RKO (cell line): ENCODE results near the gene CMAS.
A peak's percentile ranks its signal among the peaks of the same experiment; 100 is the strongest.
"Not testable (repeated sequence)": the region's sequence is repeated elsewhere in the genome, so short reads cannot be mapped to it uniquely, and the experiment has no call there.

Experiments
- DNase-seq: peaks from one replicate; pipeline ENCODE4 v3.0.0-alpha.2; 2016; ENCODE audit warnings: low spot score

The CMAS gene

DNA sequence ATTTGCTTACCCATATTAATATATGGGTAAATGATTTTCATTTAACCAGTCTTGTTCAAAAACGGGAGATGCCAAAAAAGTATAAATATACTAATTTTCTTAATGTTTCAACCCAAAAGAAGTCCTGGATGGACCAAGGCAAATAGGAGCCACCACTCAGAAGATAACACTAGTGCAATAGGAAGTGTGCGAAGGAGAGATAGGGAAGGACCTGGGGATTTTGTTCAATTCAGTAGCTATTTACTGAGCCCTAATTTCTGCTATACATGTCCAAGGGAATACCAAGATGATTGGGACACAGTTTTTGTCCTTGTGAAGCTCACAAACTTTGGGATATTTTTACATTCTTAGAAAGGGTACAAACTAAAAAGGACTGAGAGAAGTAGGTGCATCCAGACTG is 1.5 kb downstream of the CMAS start:
- DNase-seq: no peak

DNA sequence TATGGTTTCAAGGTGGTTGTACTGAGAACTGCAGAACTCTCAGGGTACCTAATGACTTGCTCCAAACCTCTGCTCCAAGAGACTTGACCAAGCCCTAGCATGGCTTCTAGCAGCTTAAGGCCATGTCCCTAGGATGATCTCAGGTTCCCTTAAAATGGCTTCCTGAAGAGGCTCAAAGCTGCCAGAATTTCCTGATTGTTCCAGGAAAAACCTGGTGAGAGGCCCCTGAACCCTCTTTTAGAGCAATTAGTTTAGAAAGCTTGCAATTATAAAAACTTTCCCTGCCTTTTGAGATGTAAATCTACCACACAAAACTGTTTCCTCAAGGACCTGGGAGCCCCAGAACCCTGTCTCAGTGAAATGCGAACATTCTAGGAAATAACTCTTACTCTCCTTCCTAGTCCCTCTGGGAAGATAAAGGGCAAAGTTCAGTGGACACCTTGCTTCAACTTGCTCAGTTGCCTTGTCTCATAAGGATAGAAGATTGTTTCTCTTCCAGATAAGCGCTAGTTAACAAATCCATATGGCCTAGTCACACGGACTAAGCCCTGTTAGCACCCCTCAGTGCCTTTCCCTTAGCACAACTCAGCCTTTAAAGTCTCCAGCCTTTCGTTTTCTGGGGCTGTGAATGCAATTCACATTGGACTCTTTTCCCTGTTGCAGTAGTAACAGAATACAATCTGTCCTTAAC is 2.5 kb downstream of the CMAS start:
- DNase-seq: no peak

DNA sequence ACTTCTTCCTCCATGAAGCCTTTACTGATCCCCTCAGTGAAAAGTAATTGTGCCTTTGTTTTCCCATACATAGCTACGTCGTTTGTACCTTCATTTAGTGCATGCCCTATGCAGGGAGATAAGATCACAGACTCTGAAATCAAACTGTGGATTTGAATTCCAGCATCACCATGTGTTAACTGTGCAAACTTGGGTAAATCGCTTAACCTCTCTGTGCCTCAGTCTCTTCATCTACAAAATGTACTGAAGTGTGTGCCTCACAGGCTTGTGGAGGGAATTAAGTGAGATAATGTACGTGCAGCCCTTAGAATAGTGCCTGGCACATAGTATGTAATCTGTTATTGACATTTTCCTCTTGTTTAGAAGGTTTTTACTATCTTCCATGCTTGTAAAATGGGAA is 4.1 kb downstream of the CMAS start:
- DNase-seq: no peak

DNA sequence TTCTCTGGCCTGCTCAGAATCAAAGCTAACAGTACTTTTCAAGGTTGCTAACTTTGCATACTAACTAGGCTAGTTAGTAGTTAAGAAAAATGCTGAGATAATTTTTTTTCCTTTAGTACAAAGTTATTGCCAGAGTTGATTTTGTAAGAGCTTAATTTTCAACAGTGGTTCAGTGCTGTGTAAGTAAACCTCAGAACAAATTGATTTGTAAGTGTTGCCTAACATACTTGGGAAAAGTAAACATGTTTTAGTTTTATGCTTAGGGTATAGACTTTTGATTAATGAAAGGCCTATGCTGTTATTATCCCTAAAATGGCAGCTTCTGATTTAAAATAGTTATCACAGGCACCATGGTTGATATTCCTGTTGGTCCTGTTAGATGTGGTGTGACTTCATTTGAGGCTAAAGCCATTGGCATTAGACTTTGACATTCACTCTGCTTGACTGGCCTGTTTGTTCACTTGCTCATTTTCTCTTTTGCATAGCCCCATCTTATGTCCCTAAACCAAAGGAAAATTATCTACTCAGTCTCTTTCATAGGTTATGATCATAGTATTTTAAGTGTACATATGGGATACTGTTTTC is 5.2 kb downstream of the CMAS start:
- no peak for DNase-seq

DNA sequence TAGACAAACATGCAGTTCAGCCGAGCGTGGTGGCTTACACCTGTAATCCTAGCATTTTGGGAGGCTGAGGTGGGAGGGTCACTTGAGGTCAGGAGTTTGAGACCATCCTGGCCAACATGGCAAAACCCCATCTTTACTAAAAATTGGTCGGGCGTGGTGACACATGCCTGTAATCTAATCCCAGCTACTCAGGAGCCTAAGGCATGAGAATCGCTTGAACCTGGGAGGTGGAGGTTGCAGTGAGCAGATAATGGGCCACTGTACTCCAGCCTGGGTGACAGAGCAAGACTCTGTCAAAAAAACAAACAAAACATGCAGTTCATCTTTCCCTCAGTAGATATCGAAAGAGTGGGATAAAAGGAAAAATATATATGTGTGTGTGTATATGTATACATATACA is 7.0 kb downstream of the CMAS start:
- not testable (repeated sequence) for DNase-seq

DNA sequence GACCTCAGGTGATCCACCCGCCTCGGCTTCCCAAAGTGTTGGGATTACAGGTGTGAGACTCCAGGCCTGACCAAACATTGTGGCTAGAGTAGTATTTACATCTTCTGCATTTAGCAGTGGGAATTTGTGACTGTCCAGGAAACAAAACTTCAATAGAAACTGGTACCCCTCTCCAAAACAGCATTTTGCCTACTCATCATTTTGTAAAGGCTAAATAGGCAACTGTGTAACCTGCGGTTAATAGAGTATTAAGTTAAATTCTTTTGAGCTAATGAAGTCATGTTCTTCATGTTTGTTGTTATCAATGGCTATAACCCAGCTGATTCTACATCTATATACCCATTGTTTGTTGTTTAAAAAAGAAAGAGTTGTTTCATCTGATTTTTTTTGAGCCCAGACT is 8.1 kb downstream of the CMAS start:
- DNase-seq: no peak

DNA sequence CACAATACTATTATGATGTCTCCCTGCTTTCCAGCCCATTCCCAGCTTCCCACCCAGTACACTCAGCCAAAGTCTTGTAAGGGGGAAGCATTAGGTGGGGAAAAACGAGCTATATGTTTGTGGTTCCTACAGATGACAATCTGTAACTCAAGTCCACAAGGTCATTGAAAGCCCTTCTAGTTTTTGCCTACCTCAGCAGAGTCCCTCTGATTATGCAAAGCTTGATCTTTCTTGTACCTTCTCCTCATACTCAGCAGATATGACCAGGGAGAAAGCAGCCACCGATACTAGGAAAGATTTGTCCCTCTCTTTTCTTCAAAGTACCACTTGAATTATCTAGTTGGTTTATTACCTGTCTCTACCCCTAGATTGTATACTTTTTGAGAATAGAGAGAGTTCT is 10.6 kb downstream of the CMAS start:
- no peak for DNase-seq

DNA sequence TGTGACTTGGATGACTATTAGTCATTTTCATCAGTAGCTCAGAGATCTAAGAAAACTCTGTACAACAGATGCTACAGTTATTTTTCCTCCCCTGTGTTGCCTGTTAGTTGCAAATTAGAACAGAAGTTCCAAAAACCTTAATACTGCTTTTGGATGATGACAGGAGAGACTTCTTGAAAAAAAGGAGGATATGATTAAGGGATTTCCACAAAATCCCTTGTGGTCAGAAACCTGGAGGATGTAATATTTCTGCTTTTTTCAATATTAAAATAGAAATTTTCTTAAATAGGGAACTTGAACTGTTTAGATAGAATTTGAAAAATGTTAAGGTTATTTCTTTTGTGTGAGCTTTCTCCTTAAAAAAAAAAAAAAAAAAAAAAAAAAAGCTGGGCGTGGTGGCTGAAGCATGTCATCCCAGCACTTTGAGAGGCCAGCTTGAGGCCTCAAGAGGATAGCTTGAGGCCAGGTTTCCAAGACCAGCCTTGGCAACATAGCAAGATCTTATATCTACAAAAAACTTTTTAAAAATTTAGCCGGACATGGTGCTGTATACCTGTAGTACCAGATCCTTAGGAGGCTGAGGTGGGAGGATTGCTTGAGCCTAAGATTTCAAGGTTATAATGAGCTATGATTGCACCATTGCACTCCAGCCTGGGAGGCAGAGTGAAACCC is 14.1 kb downstream of the CMAS start:
- DNase-seq: no peak

DNA sequence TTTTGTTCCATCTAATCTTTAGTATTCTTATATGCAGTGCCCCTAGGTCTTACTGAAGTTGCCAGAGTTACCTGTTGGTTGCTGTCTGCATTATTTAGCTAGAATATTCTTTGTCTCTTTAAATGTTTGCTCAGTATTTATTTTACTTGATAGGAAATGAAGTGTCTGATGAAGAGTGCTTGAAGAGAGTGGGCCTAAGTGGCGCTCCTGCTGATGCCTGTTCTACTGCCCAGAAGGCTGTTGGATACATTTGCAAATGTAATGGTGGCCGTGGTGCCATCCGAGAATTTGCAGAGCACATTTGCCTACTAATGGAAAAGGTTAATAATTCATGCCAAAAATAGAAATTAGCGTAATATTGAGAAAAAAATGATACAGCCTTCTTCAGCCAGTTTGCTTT is 18.9 kb downstream of the CMAS start:
- DNase-seq: no peak

DNA sequence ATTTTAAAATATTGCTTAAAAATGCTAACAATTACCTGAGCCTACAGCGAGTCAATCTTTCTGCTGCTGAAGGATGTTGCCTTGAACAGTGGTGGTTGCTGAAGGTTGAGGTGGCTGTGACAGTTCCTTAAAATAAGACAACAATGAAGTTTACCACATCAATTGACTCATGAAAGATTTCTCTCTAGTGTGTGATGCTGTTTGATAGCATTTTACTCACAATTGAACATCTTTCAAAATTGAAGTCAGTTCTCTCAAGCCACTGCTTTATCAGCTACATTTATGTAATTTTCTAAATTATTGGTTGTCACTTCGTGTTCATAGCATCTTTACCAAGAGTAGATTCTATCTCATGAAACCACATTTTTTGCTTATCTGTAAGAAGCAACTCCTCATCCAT is 20.3 kb downstream of the CMAS start:
- no peak for DNase-seq

DNA sequence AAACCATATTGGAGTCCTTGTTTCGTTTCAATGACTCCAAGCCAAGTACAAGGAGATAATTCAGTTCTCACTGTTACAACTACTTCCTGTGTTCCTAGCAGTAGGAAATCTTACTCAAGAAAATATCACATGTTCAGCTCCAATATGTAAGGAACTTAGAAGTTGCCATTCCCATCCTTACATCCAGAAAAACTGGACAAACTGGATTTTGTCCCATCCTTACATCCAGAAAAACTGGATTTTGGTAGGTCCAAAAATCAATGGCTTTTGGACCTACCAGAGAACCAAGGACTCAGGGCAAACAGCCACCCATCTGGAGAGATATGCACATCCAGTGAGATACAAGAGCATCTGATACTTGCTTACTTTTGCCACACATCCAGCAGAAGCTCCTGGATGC is 23.8 kb downstream of the CMAS start:
- no peak for DNase-seq

DNA sequence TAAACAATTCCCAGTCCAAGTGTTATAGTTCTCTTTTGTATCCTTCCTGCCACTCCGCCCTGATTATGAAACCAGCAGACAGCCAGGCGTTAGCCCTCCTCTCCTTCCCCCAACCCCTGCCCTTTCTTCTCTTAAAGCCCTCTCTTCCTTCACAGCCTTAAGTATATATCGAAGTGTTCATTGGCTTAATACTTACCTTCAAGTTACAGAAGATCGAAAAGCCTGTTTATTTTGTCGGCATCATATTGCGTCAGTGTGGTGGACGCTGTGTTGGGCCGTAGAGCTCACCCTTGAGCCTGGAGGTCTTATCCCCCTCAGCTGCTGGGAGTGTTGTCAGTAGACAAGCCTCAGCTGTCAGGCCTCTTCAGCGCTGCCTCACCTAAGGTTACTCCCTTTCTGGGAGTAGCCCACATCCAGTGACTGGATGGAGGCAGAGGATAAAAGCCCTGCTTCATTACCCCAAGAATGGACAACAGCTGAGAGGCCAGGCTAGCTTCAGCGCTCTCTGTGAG is 36.2 kb downstream of the CMAS start:
- DNase-seq: no peak

DNA sequence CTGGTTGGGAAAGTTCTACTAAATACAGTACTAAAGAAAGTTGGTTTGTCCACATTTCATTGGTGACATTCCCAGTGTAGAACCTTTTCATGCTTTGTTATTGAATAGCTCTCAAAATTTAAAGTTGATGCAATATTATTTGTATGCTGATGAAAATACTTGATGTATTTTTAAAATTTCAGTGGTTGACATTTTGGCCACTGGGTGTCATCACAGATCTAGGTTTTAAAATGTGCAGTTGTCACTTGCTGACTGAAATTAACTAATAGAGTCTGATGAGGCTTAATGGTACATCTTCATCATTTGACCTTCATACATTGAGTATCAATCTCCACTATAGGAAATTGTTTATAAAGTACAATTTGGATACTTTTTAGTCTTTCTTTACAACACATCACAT is 37.1 kb downstream of the CMAS start:
- DNase-seq: peak; percentile 36

DNA sequence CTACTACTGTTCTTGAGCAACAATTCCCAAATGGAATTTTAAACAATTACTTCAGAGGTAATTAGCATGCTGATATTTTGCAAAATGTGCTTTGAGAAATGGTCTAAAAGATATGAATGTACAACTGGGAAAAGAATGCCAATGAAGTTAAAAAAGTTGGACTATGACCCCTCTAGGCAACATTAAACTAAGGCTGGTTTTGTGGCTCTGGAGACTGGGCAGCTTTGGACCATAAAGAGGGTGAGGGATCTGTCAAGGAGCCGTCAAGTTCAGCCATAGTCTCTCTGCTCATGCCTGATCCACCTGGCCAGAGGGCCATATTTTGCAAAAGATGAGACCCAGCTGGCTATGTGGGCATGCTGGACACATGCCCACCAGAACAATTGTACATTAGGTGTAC is 38.8 kb downstream of the CMAS start:
- no peak for DNase-seq

DNA sequence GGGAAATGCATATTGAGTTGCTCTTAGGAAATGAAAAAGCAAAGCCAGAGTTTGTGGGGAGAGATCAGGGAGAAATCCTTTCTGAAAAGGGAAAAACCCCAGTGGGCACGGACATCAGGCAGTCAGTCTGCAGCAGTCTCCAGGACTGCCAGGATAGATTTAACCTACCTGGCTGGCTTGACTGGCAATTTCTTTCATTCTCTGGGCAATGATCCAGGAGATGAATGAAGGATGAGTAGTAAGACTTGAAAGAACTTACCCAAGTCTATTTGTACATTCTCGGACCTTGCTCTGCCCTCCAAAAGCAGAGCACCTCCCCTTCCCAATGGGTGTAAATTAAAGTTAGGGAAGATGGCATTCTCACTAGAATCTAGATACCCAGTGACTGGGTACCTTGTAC is 42.9 kb downstream of the CMAS start:
- DNase-seq: no peak

DNA sequence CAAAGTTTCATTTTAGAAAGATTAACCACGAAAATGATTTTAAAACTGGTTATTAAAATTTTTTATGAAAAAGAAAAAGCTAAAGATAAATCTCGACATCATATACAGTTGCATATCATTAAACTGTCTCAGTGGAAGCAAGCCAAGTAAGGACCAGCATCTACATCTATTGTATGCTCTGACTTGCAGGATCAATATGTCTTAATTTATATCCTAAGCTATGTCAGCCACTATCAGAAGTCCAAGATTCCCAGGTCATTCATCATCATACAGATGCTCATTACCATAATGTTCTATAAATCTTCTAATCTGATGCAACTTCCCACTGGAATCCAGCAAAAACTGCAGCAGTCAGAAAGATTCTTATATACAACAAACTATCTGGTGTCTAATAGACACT is 43.5 kb downstream of the CMAS start:
- DNase-seq: no peak

DNA sequence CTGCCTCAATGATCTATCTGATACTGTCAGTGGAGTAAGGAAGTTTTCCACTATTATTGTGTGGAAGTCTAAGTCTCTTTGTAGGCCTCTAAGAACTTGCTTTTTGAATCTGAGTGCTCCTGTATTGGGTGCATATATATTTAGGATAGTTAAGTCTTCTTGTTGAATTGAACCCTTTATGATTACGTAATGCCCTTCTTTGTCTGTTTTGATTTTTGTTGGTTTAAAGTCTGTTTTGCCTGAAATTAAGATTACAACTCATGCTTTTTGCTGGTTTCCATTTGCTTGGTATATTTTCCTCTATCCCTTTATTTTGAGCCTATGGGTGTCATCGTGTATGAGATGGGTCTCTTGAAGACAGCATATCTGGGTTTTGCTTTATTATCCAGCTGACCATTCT is 53.0 kb downstream of the CMAS start:
- not testable (repeated sequence) for DNase-seq

DNA sequence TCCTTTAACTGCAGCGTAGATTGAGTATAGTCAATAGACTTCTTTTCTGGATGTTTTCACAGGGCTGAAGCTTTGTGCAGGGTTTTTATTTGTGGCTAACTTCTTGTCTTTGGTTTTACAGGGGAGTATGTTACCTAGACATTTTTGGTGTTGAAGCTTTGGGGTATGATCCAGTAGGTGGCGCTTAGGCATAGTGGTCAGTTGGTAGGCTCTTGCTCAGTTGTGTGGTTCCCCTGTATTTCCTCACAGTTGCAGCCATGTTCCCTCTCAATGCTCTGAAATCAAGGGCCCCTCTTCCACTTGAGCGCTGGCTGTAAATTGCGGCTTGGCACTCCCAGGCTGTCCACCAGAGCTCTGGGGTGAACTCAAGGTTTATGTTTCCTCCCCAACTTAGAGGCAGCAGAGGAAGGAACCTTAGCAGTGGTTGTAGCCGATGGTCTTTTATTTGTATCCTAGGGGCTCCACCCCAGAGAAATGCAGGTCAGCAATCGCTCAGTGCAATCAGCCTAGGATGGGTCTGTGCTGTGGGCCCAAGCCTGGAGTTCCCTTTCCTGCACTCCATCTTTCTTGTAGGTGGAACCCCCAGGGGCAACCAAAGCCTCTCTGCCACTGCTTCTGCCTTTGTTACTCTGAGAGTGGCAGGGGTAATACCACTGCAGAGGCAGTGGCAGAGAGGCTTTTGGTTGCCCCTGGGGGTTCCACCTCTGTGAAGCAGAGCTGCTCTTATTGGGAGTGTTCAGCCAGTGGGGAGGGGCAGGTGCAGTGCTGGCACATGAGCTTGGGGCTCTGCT is 55.1 kb downstream of the CMAS start:
- peak; percentile 14 for DNase-seq

DNA sequence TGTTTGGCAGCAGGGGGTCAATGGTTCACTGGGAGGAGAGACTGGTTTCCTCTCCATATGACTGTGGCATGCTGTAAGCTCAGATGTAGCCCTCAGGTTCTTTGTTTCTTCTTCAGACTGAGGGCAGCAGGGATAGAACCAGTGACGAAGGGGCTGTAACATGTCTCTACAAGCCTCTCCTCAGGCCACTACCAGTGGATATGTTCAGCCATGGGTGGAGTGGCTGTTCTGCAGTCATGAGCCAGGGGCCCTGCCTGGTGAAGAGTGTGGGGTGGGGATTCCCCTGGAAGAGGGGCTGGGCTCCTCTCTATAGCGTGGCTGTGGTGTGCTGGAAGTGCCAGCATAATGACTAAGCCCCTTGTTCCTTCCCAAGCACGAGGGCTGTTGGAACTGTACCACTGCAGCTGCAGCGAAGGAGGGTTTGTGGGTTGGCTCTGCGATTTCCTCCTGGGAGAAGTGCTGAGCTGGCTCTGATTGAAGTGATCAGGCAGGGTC is 55.8 kb downstream of the CMAS start:
- DNase-seq: no peak

DNA sequence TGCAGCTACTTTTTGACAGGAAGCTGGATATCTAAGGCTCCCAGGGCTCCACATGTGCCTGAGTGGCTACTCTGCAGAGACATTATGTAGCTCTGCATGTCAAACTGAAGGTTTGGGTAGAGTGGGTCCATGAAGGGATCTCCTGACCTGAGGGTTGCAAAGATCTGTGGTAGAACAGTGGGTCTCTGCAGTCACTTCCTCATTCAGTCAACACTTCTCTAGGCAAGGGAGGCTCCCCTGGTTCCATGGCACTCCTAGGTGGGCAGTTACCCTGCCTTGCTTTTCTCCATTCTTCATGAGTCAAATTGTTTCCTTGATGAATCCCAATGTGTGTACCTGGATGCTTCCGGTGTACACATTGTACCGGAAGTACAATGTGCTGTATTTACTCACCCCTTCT is 57.4 kb downstream of the CMAS start:
- DNase-seq: no peak

DNA sequence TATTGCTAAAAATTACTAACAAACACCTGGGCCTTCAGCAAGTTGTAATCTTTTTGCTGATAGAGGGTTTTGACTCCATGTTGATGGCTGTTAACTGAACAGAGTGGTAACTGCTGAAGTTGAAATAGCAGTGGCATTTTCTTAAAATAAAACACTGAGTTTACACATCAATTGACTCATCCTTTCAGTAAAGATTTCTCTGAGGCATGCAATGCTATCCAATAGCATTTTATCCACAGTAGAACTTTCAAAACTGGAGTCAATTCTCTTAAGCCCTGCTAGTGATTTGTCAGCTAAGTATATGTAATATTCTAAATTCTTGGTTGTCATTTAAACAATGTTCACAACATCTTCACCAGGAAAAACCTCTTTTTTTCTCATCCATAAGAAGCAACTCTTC is 59.5 kb downstream of the CMAS start:
- no peak for DNase-seq

DNA sequence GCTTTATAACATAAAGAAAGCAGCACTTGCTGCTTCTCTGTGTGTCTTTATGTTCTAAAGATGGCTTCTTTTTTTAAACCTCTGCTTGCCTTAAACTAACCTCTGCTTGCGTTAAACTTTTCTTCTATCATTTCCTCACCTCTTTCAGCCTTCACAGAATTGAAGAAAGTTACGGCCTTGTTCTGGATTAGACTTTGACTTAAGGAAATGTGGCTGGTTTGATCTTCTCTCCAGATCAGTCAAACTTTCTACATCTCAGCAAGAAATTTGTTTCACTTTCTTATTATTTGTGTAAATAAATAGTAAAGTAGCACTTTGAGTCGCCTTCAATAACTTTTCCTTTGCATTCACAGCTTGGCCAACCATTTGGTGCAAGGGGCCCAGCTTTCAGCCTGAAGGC is 64.2 kb downstream of the CMAS start:
- no peak for DNase-seq
